ENCODE results near the gene PHACTR1.

The PHACTR1 gene

GRCh38 chr6:12815884-12816600 is 99.5 kb downstream of the PHACTR1 start:
- H2AFZ ChIP-seq (ENCODE audit: low read depth, low read length), result no peak overlapping the region
- no peaks in the 10 kb centered on the region for H3K79me2 ChIP-seq (ENCODE audit: low read length)
- no peaks in the 10 kb centered on the region for H4K20me1 ChIP-seq (ENCODE audit: insufficient read depth, low read length)
- H3K9me3 ChIP-seq (ENCODE audit: insufficient read depth, low read length), result no peaks in the 10 kb centered on the region
- no peaks in the 10 kb centered on the region for H3K36me3 ChIP-seq (replicated peaks; ENCODE audit: low read depth, low read length)
- H3K4me1 ChIP-seq (ENCODE audit: low read length), result no peaks in the 10 kb centered on the region
- TF ChIP-seq EZH2phosphoT487 (IDR thresholded peaks at IDR 0.05; ENCODE audit: low read depth) (no peak), CTCF (IDR thresholded peaks at IDR 0.05; ENCODE audit: low read depth, low read length) (no peak)
- H3K27ac ChIP-seq (ENCODE audit: low read length), result no peak overlapping the region
- H3K27me3 ChIP-seq (ENCODE audit: low read depth, low read length), result no peaks in the 10 kb centered on the region
- H3K4me3 ChIP-seq (ENCODE audit: low read length), result no peak overlapping the region
- no peak overlapping the region for H3K9ac ChIP-seq (ENCODE audit: low read length)
- H3K4me2 ChIP-seq (ENCODE audit: low read length), result no peak overlapping the region

GRCh38 chr6:12818324-12818723 is 101.8 kb downstream of the PHACTR1 start:
- Histone ChIP-seq H3K27me3 (ENCODE audit: low read depth, low read length) (no peaks in the 10 kb centered on the region), H3K79me2 (ENCODE audit: low read length) (no peaks in the 10 kb centered on the region), H3K4me3 (ENCODE audit: low read length) (no peak overlapping the region), H3K9ac (ENCODE audit: low read length) (no peak overlapping the region), H3K4me1 (ENCODE audit: low read length) (no peaks in the 10 kb centered on the region), H3K27ac (ENCODE audit: low read length) (no peak overlapping the region), H3K4me2 (ENCODE audit: low read length) (no peak overlapping the region), H3K9me3 (ENCODE audit: insufficient read depth, low read length) (no peaks in the 10 kb centered on the region), H3K36me3 (replicated peaks; ENCODE audit: low read depth, low read length) (no peaks in the 10 kb centered on the region), H2AFZ (ENCODE audit: low read depth, low read length) (no peak overlapping the region), H4K20me1 (ENCODE audit: insufficient read depth, low read length) (no peaks in the 10 kb centered on the region)
- TF ChIP-seq EZH2phosphoT487 (IDR thresholded peaks at IDR 0.05; ENCODE audit: low read depth), result no peak
- TF ChIP-seq CTCF (IDR thresholded peaks at IDR 0.05; ENCODE audit: low read depth, low read length), result no peak

GRCh38 chr6:12823847-12824246 is 107.3 kb downstream of the PHACTR1 start:
- Histone ChIP-seq H3K27ac (ENCODE audit: low read length) (no peak overlapping the region), H3K79me2 (ENCODE audit: low read length) (no peaks in the 10 kb centered on the region), H4K20me1 (ENCODE audit: insufficient read depth, low read length) (no peaks in the 10 kb centered on the region), H3K27me3 (ENCODE audit: low read depth, low read length) (0 out of 2 replicates have a peak, but pooled peaks cover 3% of the 10 kb centered on the region), H2AFZ (ENCODE audit: low read depth, low read length) (no peak overlapping the region), H3K4me1 (ENCODE audit: low read length) (no peaks in the 10 kb centered on the region), H3K9ac (ENCODE audit: low read length) (no peak overlapping the region), H3K9me3 (ENCODE audit: insufficient read depth, low read length) (no peaks in the 10 kb centered on the region), H3K36me3 (replicated peaks; ENCODE audit: low read depth, low read length) (no peaks in the 10 kb centered on the region), H3K4me2 (ENCODE audit: low read length) (no peak overlapping the region), H3K4me3 (ENCODE audit: low read length) (no peak overlapping the region)
- no peak for TF ChIP-seq CTCF (IDR thresholded peaks at IDR 0.05; ENCODE audit: low read depth, low read length)
- no peak for TF ChIP-seq EZH2phosphoT487 (IDR thresholded peaks at IDR 0.05; ENCODE audit: low read depth)

- Histone ChIP-seq H2AFZ (ENCODE audit: low read depth, low read length) (no peak overlapping the region), H3K4me3 (ENCODE audit: low read length) (no peak overlapping the region), H3K4me2 (ENCODE audit: low read length) (no peak overlapping the region), H3K9me3 (ENCODE audit: insufficient read depth, low read length) (no peaks in the 10 kb centered on the region), H3K27me3 (ENCODE audit: low read depth, low read length) (0 out of 2 replicates have a peak, but pooled peaks cover 3% of the 10 kb centered on the region), H4K20me1 (ENCODE audit: insufficient read depth, low read length) (no peaks in the 10 kb centered on the region), H3K36me3 (replicated peaks; ENCODE audit: low read depth, low read length) (no peaks in the 10 kb centered on the region), H3K79me2 (ENCODE audit: low read length) (no peaks in the 10 kb centered on the region), H3K4me1 (ENCODE audit: low read length) (no peaks in the 10 kb centered on the region), H3K27ac (ENCODE audit: low read length) (no peak overlapping the region), H3K9ac (ENCODE audit: low read length) (no peak overlapping the region)
- TF ChIP-seq EZH2phosphoT487 (IDR thresholded peaks at IDR 0.05; ENCODE audit: low read depth), result no peak
- no peak for TF ChIP-seq CTCF (IDR thresholded peaks at IDR 0.05; ENCODE audit: low read depth, low read length)
Measured at GRCh38 chr6:12826584-12826983, 110.0 kb downstream of the PHACTR1 start.

Data from OCI-LY3 (cell line).